Kidney (tissue), 14 donors: ENCODE results near the gene COL9A2. TPM values are rescaled to one million over a fixed set of nuclear protein-coding genes. Genes with fewer than 3 reads are reported as not detected.

Source experiments
- DNase-seq, 5 donors: peaks; one replicate each; pipeline ENCODE4 v3.0.0-alpha.2; 2013 to 2020
- FAIRE-seq: peaks from 2 replicates; lab custom pipeline; 2012; peaks lifted over from hg19 to GRCh38; lab: Jason Lieb, UNC
- H3K27ac ChIP-seq, 2 donors: one replicate each; pipeline ENCODE4 v1.7.0; 2013; ENCODE audit warnings: low read depth in 2 of 2, low read length in 2 of 2, inconsistent platforms in 1 of 2
- H3K27me3 ChIP-seq: one replicate; pipeline ENCODE4 v1.7.1; 2013; ENCODE audit warnings: low read length, inconsistent platforms; ENCODE audit not compliant: control insufficient read depth, insufficient read depth
- H3K36me3 ChIP-seq, 3 donors: one replicate each; pipeline versions ENCODE4 v1.7.0 to v1.7.1; 2013; ENCODE audit warnings: low read length in 3 of 3, control low read depth in 1 of 3, inconsistent platforms in 1 of 3; ENCODE audit not compliant: insufficient read depth in 3 of 3, control insufficient read depth in 2 of 3
- H3K4me1 ChIP-seq, 3 donors: one replicate each; pipeline versions ENCODE4 v1.7.0 to v1.7.1; 2013; ENCODE audit warnings: low read length in 3 of 3, inconsistent platforms in 1 of 3, low read depth in 1 of 3; ENCODE audit not compliant: control insufficient read depth in 2 of 3, insufficient read depth in 2 of 3
- H3K4me3 ChIP-seq, 3 donors: one replicate each; pipeline versions ENCODE4 v1.7.0 to v1.8.1; 2013; ENCODE audit warnings: low read length in 3 of 3, control low read depth in 1 of 3, inconsistent platforms in 1 of 3
- H3K9ac ChIP-seq, 3 donors: one replicate each; pipeline versions ENCODE4 v1.7.0 to v1.7.1; 2013; ENCODE audit warnings: low read length in 3 of 3, control low read depth in 1 of 3, inconsistent platforms in 1 of 3
- H3K9me3 ChIP-seq, 3 donors: one replicate each; pipeline versions ENCODE4 v1.7.0 to v1.7.1; 2013; ENCODE audit warnings: low read length in 3 of 3, control low read depth in 1 of 3, inconsistent platforms in 1 of 3; ENCODE audit not compliant: control insufficient read depth in 2 of 3, insufficient read depth in 1 of 3
- intact Hi-C: fragments of 100-400 bp; cut with DNase I; formaldehyde crosslinking; loops from one replicate; pipeline ENCODE4 v1.11.1; 2022
- polyA plus RNA-seq: library from polyadenylated mRNA; stranded (reverse); fragments of 350-450 nt; fragmentation: Illumina TruSeq; extraction: RNeasy Lipid Tissue Mini Kit (QIAGEN cat#74804); gene quantifications from one replicate; pipeline ENCODE4 v1.2.3, GENCODE V29; 2014; ENCODE audit warnings: low read depth, low replicate concordance; ENCODE audit not compliant: insufficient read depth
- total RNA-seq: library from RNA; stranded (reverse); fragmentation: NEBNext Ultra II Directional; extraction: Animal tissue kit (Norgen Biotek cat#: 25700); gene quantifications from one replicate; pipeline ENCODE4 v1.2.1, GENCODE V29; 2021
- TF ChIP-seq, protein P1 (sequence below): IDR thresholded peaks from 3 replicates; pipeline ENCODE4 v1.5.1; 2012; ENCODE audit warnings: mild to moderate bottlenecking, moderate library complexity, borderline replicate concordance; ENCODE audit not compliant: insufficient read depth; ENCODE audit errors: extremely low read depth
- donor health status: control.
- donor health status: control.
- donor health status: control.
- donor health status: control.
- donor health status: control.
- donor health status: DM: yes; HTN: yes; CAD: no.
- donor health status: Normal renal cell carcinoma (clear cell type).

Gene COL9A2
- total and polyA plus RNA-seq, 2 donors from 2014 or later: 13.8 to 16.6 TPM

DNA sequence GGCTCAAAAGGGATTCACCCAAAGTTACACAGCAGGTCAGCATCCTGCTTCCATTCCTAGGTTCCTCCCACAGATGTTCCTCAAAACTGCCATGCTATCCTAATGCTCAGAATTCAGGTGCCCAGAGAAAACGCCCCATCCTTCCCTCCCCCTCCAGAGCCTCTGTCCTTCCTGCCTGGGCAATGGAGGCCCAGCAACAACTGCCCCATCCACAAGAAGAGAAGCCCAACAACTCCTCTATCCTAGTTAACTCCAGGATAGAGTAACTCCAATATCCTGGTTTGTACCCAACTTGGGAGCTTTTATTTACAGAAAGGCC is 16.9 kb downstream of the COL9A2 start:
- TF ChIP-seq, protein P1, sequence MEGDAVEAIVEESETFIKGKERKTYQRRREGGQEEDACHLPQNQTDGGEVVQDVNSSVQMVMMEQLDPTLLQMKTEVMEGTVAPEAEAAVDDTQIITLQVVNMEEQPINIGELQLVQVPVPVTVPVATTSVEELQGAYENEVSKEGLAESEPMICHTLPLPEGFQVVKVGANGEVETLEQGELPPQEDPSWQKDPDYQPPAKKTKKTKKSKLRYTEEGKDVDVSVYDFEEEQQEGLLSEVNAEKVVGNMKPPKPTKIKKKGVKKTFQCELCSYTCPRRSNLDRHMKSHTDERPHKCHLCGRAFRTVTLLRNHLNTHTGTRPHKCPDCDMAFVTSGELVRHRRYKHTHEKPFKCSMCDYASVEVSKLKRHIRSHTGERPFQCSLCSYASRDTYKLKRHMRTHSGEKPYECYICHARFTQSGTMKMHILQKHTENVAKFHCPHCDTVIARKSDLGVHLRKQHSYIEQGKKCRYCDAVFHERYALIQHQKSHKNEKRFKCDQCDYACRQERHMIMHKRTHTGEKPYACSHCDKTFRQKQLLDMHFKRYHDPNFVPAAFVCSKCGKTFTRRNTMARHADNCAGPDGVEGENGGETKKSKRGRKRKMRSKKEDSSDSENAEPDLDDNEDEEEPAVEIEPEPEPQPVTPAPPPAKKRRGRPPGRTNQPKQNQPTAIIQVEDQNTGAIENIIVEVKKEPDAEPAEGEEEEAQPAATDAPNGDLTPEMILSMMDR: no peak
- H3K9me3 ChIP-seq: no peaks in the 10 kb centered on the region
- intact Hi-C loops: no loop called here
- FAIRE-seq (no peak), DNase-seq (no peak)
- no peaks in the 10 kb centered on the region for H3K4me1 ChIP-seq
- no peaks in the 10 kb centered on the region for H3K27me3 ChIP-seq
- no peak overlapping the region for H3K4me3 ChIP-seq
- no peak overlapping the region for H3K27ac ChIP-seq
- H3K9ac ChIP-seq: no peak overlapping the region
- H3K36me3 ChIP-seq: no peaks in the 10 kb centered on the region

DNA sequence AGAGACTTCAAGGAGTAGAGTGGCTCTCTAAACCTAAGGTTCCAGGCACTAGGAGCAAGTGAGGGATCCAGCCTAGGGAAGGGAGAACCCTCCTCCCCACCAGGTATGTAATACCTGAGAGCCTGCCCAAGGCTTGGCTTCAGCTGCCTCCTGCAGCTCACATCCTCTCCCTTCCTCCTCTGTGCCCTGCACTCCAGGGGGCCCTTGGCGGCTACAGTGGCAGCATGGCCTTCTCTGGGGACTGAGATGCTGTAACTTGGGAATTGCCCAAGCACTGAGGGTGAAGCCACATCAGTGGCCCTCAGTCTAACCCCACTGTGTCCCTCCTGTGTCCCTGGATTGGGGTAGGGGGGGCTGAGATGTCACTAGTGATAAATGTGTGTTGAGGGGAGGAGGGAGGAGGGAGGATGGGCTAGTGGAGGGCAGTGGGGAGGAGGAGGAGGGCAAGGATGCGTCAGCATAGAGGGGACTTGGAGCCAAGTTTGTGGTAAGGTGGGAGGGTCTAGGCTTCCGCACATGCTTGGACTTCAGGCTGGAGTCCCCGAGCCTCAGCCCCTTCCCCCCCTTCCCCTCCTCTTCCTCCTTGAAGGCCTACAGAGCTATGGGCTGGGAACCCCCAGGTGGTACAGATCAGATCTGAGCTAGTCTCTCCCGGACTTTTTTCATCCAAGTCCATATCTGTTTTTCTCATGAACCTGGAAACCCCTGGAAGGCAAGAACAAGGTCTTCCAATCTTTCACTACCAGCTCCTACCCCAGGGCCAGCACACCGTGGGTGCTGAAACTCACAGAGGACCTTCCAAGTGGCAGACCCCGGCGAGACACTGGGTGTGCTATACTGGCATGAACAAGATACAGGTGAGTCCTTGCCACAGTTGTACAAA is 17.5 kb downstream of the COL9A2 start:
- intact Hi-C loops: no loop called here
- H3K9ac ChIP-seq: no peak overlapping the region
- no peak overlapping the region for H3K27ac ChIP-seq
- no peaks in the 10 kb centered on the region for H3K9me3 ChIP-seq
- no peaks in the 10 kb centered on the region for H3K27me3 ChIP-seq
- H3K36me3 ChIP-seq: no peaks in the 10 kb centered on the region
- H3K4me1 ChIP-seq: no peaks in the 10 kb centered on the region
- no peak overlapping the region for H3K4me3 ChIP-seq
- DNase-seq: no peak
- FAIRE-seq: no peak
- TF ChIP-seq, protein P1: no peak

DNA sequence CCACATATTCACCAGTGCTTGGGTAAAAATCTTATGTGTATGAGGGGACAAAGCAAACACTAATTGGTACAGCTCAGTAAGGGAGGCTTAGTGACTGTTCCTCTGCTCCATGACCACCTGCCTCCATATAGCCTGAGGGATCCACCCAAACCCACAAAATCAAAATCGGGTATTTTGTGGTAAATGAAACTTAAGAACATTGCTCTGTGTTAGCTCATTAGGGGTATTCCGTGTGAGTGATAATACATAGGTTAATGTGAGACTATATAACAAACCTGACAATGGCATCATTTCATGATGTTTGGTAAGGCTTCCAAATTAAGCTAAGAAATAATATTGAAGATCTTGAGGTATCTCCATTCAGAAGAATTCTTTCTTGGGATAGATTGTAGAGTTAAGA is 25.8 kb downstream of the COL9A2 start:
- H3K4me1 ChIP-seq: no peaks in the 10 kb centered on the region
- FAIRE-seq (no peak), DNase-seq (no peak)
- peaks cover 2 to 20% (median 15%) of the 10 kb centered on the region in 3 donors for H3K36me3 ChIP-seq
- no peaks in the 10 kb centered on the region for H3K27me3 ChIP-seq
- no peaks in the 10 kb centered on the region for H3K9me3 ChIP-seq
- intact Hi-C loops: no loop called here
- no peak overlapping the region for H3K4me3 ChIP-seq
- H3K9ac ChIP-seq: no peak overlapping the region
- TF ChIP-seq, protein P1: no peak
- H3K27ac ChIP-seq: no peak overlapping the region
